Natural killer cell treated with Interleukin-12 subunit alpha and Interleukin-12 subunit beta and Interleukin-15 and Interleukin-18, amount 100 ng/mL, for 72 hours (primary cell): Measurements from ENCODE around the gene CD28. TPM values are rescaled to one million over a fixed set of nuclear protein-coding genes. Genes with fewer than 3 reads are reported as not detected.

Source experiments
- ATAC-seq, 2 donors: fragments of 150-1000 bp; cut with Tn5 transposase in 1 of 2; sonication (Bioruptor Pico), chemical (Tn5 transposase) in 1 of 2; 2 replicates each; pipeline ENCODE4 v1.10.0; 2021
- DNase-seq: peaks from one replicate; pipeline ENCODE4 v3.0.0; 2022; ENCODE audit warnings: low spot score
- H3K27ac Mint-ChIP-seq, 2 donors: 1 replicate in 1 of 2; 2 replicates in 1 of 2; pipeline ENCODE4 v1.8.0; 2022; ENCODE audit warnings: mixed read lengths in 2 of 2, mild to moderate bottlenecking in 1 of 2, moderate library complexity in 1 of 2
- H3K27me3 Mint-ChIP-seq, 2 donors: 1 replicate in 1 of 2; 2 replicates in 1 of 2; pipeline ENCODE4 v1.8.0; 2022; ENCODE audit warnings: mixed read lengths in 2 of 2
- H3K36me3 Mint-ChIP-seq: one replicate; pipeline ENCODE4 v1.8.0; 2022; ENCODE audit warnings: mixed read lengths
- H3K4me1 Mint-ChIP-seq, 2 donors: 1 replicate in 1 of 2; 2 replicates in 1 of 2; pipeline ENCODE4 v1.8.0; 2022; ENCODE audit warnings: low read depth in 2 of 2, mixed read lengths in 2 of 2, mild to moderate bottlenecking in 1 of 2
- H3K4me3 Mint-ChIP-seq: one replicate; pipeline ENCODE4 v1.8.0; 2022; ENCODE audit warnings: mixed read lengths
- H3K9me3 Mint-ChIP-seq: 2 replicates; pipeline ENCODE4 v1.8.0; 2022; ENCODE audit warnings: mixed read lengths
- total RNA-seq, 2 donors: library from RNA; stranded (reverse); gene quantifications; one replicate each; pipeline ENCODE4 v1.2.3, GENCODE V29; 2022

Gene CD28
- total RNA-seq, 2 donors from 2014 or later: 2.5 to 3.2 TPM

GRCh38 chr2:203750346-203751068 is 44.1 kb downstream of the CD28 start:
- H3K4me3 Mint-ChIP-seq: no peak overlapping the region
- H3K27ac Mint-ChIP-seq: peak overlapping the region in 1 of 2 donors; percentile 19
- peaks cover 3 to 8% of the 10 kb centered on the region in 2 donors for H3K4me1 Mint-ChIP-seq
- peaks cover 6% of the 10 kb centered on the region for H3K9me3 Mint-ChIP-seq
- H3K27me3 Mint-ChIP-seq: peaks cover 0 to 9% of the 10 kb centered on the region in 2 donors
- DNase-seq: no peak
- ATAC-seq: no peak
- peaks cover 8% of the 10 kb centered on the region for H3K36me3 Mint-ChIP-seq

GRCh38 chr2:203751685-203752271 is 45.3 kb downstream of the CD28 start:
- ATAC-seq (no peak), DNase-seq (no peak)
- Mint-ChIP-seq H3K4me3 (no peak overlapping the region), H3K27me3 (peaks cover 0 to 9% of the 10 kb centered on the region in 2 donors), H3K9me3 (peaks cover 13% of the 10 kb centered on the region), H3K4me1 (peaks cover 3 to 8% of the 10 kb centered on the region in 2 donors), H3K36me3 (peaks cover 19% of the 10 kb centered on the region), H3K27ac (no peak overlapping the region)

GRCh38 chr2:203756161-203756560 is 49.7 kb downstream of the CD28 start:
- Mint-ChIP-seq H3K36me3 (peaks cover 31% of the 10 kb centered on the region), H3K27me3 (peaks cover 0 to 3% of the 10 kb centered on the region in 2 donors), H3K4me3 (no peak overlapping the region), H3K27ac (no peak overlapping the region), H3K9me3 (peaks cover 16% of the 10 kb centered on the region), H3K4me1 (no peaks in the 10 kb centered on the region)
- DNase-seq (no peak), ATAC-seq (no peak)

GRCh38 chr2:203758841-203759689 is 52.6 kb downstream of the CD28 start:
- peaks cover 16% of the 10 kb centered on the region for H3K9me3 Mint-ChIP-seq
- DNase-seq (no peak), ATAC-seq (peak; percentile 38 to 63)
- no peaks in the 10 kb centered on the region for H3K27me3 Mint-ChIP-seq
- H3K4me1 Mint-ChIP-seq: peaks cover 3 to 5% of the 10 kb centered on the region in 2 donors
- peaks cover 31% of the 10 kb centered on the region for H3K36me3 Mint-ChIP-seq
- no peak overlapping the region for H3K27ac Mint-ChIP-seq
- no peak overlapping the region for H3K4me3 Mint-ChIP-seq

- H3K36me3 Mint-ChIP-seq: peaks cover 30% of the 10 kb centered on the region
- H3K4me1 Mint-ChIP-seq: peaks cover 3 to 5% of the 10 kb centered on the region in 2 donors
- peaks cover 14% of the 10 kb centered on the region for H3K9me3 Mint-ChIP-seq
- no peak overlapping the region for H3K4me3 Mint-ChIP-seq
- ATAC-seq: no peak
- no peaks in the 10 kb centered on the region for H3K27me3 Mint-ChIP-seq
- no peak for DNase-seq
- H3K27ac Mint-ChIP-seq: no peak overlapping the region
Observed at GRCh38 chr2:203759690-203760365, 53.4 kb downstream of the CD28 start.

- H3K4me1 Mint-ChIP-seq: peaks cover 3 to 5% of the 10 kb centered on the region in 2 donors
Observed at GRCh38 chr2:203761121-203761520, 54.7 kb downstream of the CD28 start.

GRCh38 chr2:203763241-203763937 is 57.0 kb downstream of the CD28 start:
- peaks cover 3 to 5% of the 10 kb centered on the region in 2 donors for H3K4me1 Mint-ChIP-seq
- no peak overlapping the region for H3K4me3 Mint-ChIP-seq
- peak overlapping the region in 1 of 2 donors; percentile 64 for H3K27ac Mint-ChIP-seq
- no peaks in the 10 kb centered on the region for H3K27me3 Mint-ChIP-seq
- H3K36me3 Mint-ChIP-seq: no peaks in the 10 kb centered on the region
- ATAC-seq: peak in 1 of 2 donors; percentile 15
- H3K9me3 Mint-ChIP-seq: no peaks in the 10 kb centered on the region
- DNase-seq: no peak

More at GRCh38 chr2:203761121-203761520, 54.7 kb downstream of the CD28 start:
- Mint-ChIP-seq H3K9me3 (peaks cover 9% of the 10 kb centered on the region), H3K4me3 (no peak overlapping the region), H3K36me3 (peaks cover 18% of the 10 kb centered on the region), H3K27ac (no peak overlapping the region), H3K27me3 (no peaks in the 10 kb centered on the region)
- no peak for DNase-seq
- ATAC-seq: no peak

GRCh38 chr2:203763938-203764664 is 57.7 kb downstream of the CD28 start:
- H3K36me3 Mint-ChIP-seq: no peaks in the 10 kb centered on the region

GRCh38 chr2:203772456-203773165 is 66.2 kb downstream of the CD28 start:
- H3K27me3 Mint-ChIP-seq: peaks cover 22 to 28% of the 10 kb centered on the region in 2 donors
- H3K4me1 Mint-ChIP-seq: no peaks in the 10 kb centered on the region
- ATAC-seq: no peak
- no peak overlapping the region for H3K4me3 Mint-ChIP-seq
- H3K27ac Mint-ChIP-seq: no peak overlapping the region
- no peaks in the 10 kb centered on the region for H3K9me3 Mint-ChIP-seq
- no peaks in the 10 kb centered on the region for H3K36me3 Mint-ChIP-seq
- DNase-seq: no peak

More at GRCh38 chr2:203763938-203764664, 57.7 kb downstream of the CD28 start:
- DNase-seq: no peak
- no peaks in the 10 kb centered on the region for H3K9me3 Mint-ChIP-seq
- peak overlapping the region in 1 of 2 donors; percentile 64 for H3K27ac Mint-ChIP-seq
- peaks cover 3 to 5% of the 10 kb centered on the region in 2 donors for H3K4me1 Mint-ChIP-seq
- ATAC-seq: peak; percentile 36 to 53
- no peaks in the 10 kb centered on the region for H3K27me3 Mint-ChIP-seq
- no peak overlapping the region for H3K4me3 Mint-ChIP-seq

GRCh38 chr2:203774760-203775159 is 68.3 kb downstream of the CD28 start:
- Mint-ChIP-seq H3K9me3 (no peaks in the 10 kb centered on the region), H3K27ac (no peak overlapping the region), H3K36me3 (no peaks in the 10 kb centered on the region), H3K4me1 (peaks cover 3 to 6% of the 10 kb centered on the region in 2 donors), H3K27me3 (peaks cover 22 to 25% of the 10 kb centered on the region in 2 donors), H3K4me3 (no peak overlapping the region)
- DNase-seq (no peak), ATAC-seq (no peak)

- peaks cover 6 to 10% of the 10 kb centered on the region in 2 donors for H3K4me1 Mint-ChIP-seq
- ATAC-seq: no peak
Observed at GRCh38 chr2:203775684-203776083, 69.2 kb downstream of the CD28 start.

GRCh38 chr2:203777030-203777429 is 70.6 kb downstream of the CD28 start:
- no peak for DNase-seq
- no peak for ATAC-seq
- no peak overlapping the region for H3K27ac Mint-ChIP-seq
- H3K27me3 Mint-ChIP-seq: peaks cover 15 to 19% of the 10 kb centered on the region in 2 donors
- no peaks in the 10 kb centered on the region for H3K36me3 Mint-ChIP-seq
- H3K9me3 Mint-ChIP-seq: no peaks in the 10 kb centered on the region
- H3K4me1 Mint-ChIP-seq: peaks cover 9 to 14% of the 10 kb centered on the region in 2 donors
- no peak overlapping the region for H3K4me3 Mint-ChIP-seq

More at GRCh38 chr2:203775684-203776083, 69.2 kb downstream of the CD28 start:
- no peak for DNase-seq
- Mint-ChIP-seq H3K36me3 (no peaks in the 10 kb centered on the region), H3K9me3 (no peaks in the 10 kb centered on the region), H3K27ac (no peak overlapping the region), H3K4me3 (no peak overlapping the region), H3K27me3 (peaks cover 17 to 19% of the 10 kb centered on the region in 2 donors)
